Measurements from ENCODE around the gene SLC17A7. TPM values are rescaled to one million over a fixed set of nuclear protein-coding genes. Genes with fewer than 3 reads are reported as not detected.

The SLC17A7 gene
- total RNA-seq, 1 donor from 2014 or later = 0.55 TPM

- TF ChIP-seq CTCF (IDR thresholded peaks at IDR 0.05) = no peak
- Mint-ChIP-seq H3K36me3 (ENCODE audit: low read depth) (no peaks in the 10 kb centered on the region), H3K4me3 (no peak overlapping the region), H3K4me1 (peaks cover 64% of the 10 kb centered on the region), H3K9me3 (no peaks in the 10 kb centered on the region), H3K27ac (no peak overlapping the region), H3K27me3 (no peaks in the 10 kb centered on the region)
- POLR2A ChIA-PET = interaction anchor here (0.6 to 1.0 kb wide), 2 partner anchors 51 to 88 kb away, joined by 3 to 5 read pairs; no protein-coding TSS in a partner anchor
- CTCF ChIA-PET = no interaction called here
- ATAC-seq (ENCODE audit: low read depth) = no peak
- intact Hi-C loops (cut with micrococcal nuclease) = loop anchor here (2.0 kb wide), 1 partner anchor 15 kb away; the partner anchor contains the start of gene PTH2
- DNase-seq = no peak
These were observed 33.8 kb downstream of the SLC17A7 start for GRCh38 chr19:49407482-49408015.

- intact Hi-C loops (cut with micrococcal nuclease) = no loop called here
- ChIA-PET POLR2A (interaction anchor here (0.6 to 1.0 kb wide), 3 partner anchors 51 to 89 kb away, joined by 3 to 5 read pairs (median 3); no protein-coding TSS in a partner anchor), CTCF (no interaction called here)
- peaks cover 61% of the 10 kb centered on the region for H3K4me1 Mint-ChIP-seq
- H3K36me3 Mint-ChIP-seq (ENCODE audit: low read depth) = no peaks in the 10 kb centered on the region
- H3K27ac Mint-ChIP-seq = no peak overlapping the region
- DNase-seq = no peak
- H3K4me3 Mint-ChIP-seq = no peak overlapping the region
- H3K9me3 Mint-ChIP-seq = no peaks in the 10 kb centered on the region
- ATAC-seq (ENCODE audit: low read depth) = no peak
- no peaks in the 10 kb centered on the region for H3K27me3 Mint-ChIP-seq
- TF ChIP-seq CTCF (IDR thresholded peaks at IDR 0.05) = no peak
These were observed 34.2 kb downstream of the SLC17A7 start for GRCh38 chr19:49407079-49407478.

GRCh38 chr19:49403404-49404187 is 37.7 kb downstream of the SLC17A7 start:
- intact Hi-C loops (cut with micrococcal nuclease) = loop anchor here (1.0 kb wide), 1 partner anchor 12 kb away; no protein-coding TSS in a partner anchor
- peak; percentile 87 for ATAC-seq (ENCODE audit: low read depth)
- Mint-ChIP-seq H3K27me3 (no peaks in the 10 kb centered on the region), H3K36me3 (ENCODE audit: low read depth) (no peaks in the 10 kb centered on the region), H3K27ac (peak overlapping the region; percentile 77), H3K9me3 (no peaks in the 10 kb centered on the region), H3K4me1 (peaks cover 28% of the 10 kb centered on the region), H3K4me3 (no peak overlapping the region)
- no peak for TF ChIP-seq CTCF (IDR thresholded peaks at IDR 0.05)
- POLR2A ChIA-PET = interaction anchor here (0.5 to 1.7 kb wide), 10 partner anchors 12 to 410 kb away, joined by 3 to 5 read pairs (median 3); partner anchors contain the start of genes ALDH16A1, CD37, PIH1D1 and RUVBL2
- no peak for DNase-seq
- CTCF ChIA-PET = interaction anchor here (0.6 to 1.5 kb wide), 4 partner anchors 12 to 178 kb away, joined by 3 to 7 read pairs (median 3); no protein-coding TSS in a partner anchor

- POLR2A ChIA-PET = no interaction called here
- DNase-seq = no peak
- CTCF ChIA-PET = no interaction called here
- TF ChIP-seq CTCF (IDR thresholded peaks at IDR 0.05) = no peak
- no peaks in the 10 kb centered on the region for H3K36me3 Mint-ChIP-seq (ENCODE audit: low read depth)
- H3K4me1 Mint-ChIP-seq = peaks cover 14% of the 10 kb centered on the region
- H3K9me3 Mint-ChIP-seq = no peaks in the 10 kb centered on the region
- H3K27me3 Mint-ChIP-seq = no peaks in the 10 kb centered on the region
- H3K4me3 Mint-ChIP-seq = no peak overlapping the region
- intact Hi-C loops (cut with micrococcal nuclease) = no loop called here
- no peak for ATAC-seq (ENCODE audit: low read depth)
- H3K27ac Mint-ChIP-seq = no peak overlapping the region
These were observed 41.3 kb downstream of the SLC17A7 start for GRCh38 chr19:49400029-49400428.

- Mint-ChIP-seq H3K27me3 (no peaks in the 10 kb centered on the region), H3K4me1 (peaks cover 12% of the 10 kb centered on the region), H3K9me3 (no peaks in the 10 kb centered on the region), H3K36me3 (ENCODE audit: low read depth) (no peaks in the 10 kb centered on the region), H3K27ac (no peak overlapping the region), H3K4me3 (no peak overlapping the region)
- ChIA-PET POLR2A (no interaction called here), CTCF (no interaction called here)
- ATAC-seq (ENCODE audit: low read depth) = no peak
- TF ChIP-seq CTCF (IDR thresholded peaks at IDR 0.05) = no peak
- intact Hi-C loops (cut with micrococcal nuclease) = no loop called here
- DNase-seq = no peak
These were observed 42.4 kb downstream of the SLC17A7 start for GRCh38 chr19:49398931-49399330.
